Colon (tissue), 2 donors: Measurements from ENCODE around the gene METTL26.

ENCODE experiments used
- FAIRE-seq: peaks from 2 replicates; lab custom pipeline; 2012; peaks lifted over from hg19 to GRCh38; lab: Jason Lieb, UNC
- donor health status: control.
- donor health status: control.

METTL26 gene

GRCh38 chr16:658679-659571, 22.8 kb upstream of the METTL26 start:
- no peak for FAIRE-seq

GRCh38 chr16:657487-657886, 21.4 kb upstream of the METTL26 start:
- no peak for FAIRE-seq

GRCh38 chr16:654034-654433, 17.9 kb upstream of the METTL26 start:
- no peak for FAIRE-seq

- no peak for FAIRE-seq
These were observed 16.6 kb upstream of the METTL26 start for GRCh38 chr16:652454-653305.

- FAIRE-seq = no peak
These were observed 15.7 kb upstream of the METTL26 start for GRCh38 chr16:651844-652243.

- no peak for FAIRE-seq
These were observed 13.5 kb upstream of the METTL26 start for GRCh38 chr16:649631-650030.

- no peak for FAIRE-seq
These were observed 12.9 kb upstream of the METTL26 start, which contains the start of gene WDR90 for GRCh38 chr16:648781-649589. Gene WDR90 (plus strand): TSS chr16:649365. CDS start chr16:649417, 52 bp downstream.

- FAIRE-seq = no peak
These were observed 12.1 kb upstream of the METTL26 start for GRCh38 chr16:648071-648780.

GRCh38 chr16:647173-647902, 11.2 kb upstream of the METTL26 start:
- no peak for FAIRE-seq

GRCh38 chr16:646679-647172, 10.6 kb upstream of the METTL26 start:
- FAIRE-seq = no peak

GRCh38 chr16:645852-646678, 10.0 kb upstream of the METTL26 start:
- FAIRE-seq = no peak

- FAIRE-seq = no peak
These were observed 8.5 kb upstream of the METTL26 start for GRCh38 chr16:644556-644955.

- no peak for FAIRE-seq
These were observed 6.9 kb upstream of the METTL26 start for GRCh38 chr16:643050-643368.

GRCh38 chr16:642189-643049, 6.3 kb upstream of the METTL26 start:
- no peak for FAIRE-seq

- FAIRE-seq = no peak
These were observed 5.5 kb upstream of the METTL26 start, which contains the start of gene MCRIP2 for GRCh38 chr16:641326-642188. Gene MCRIP2 (plus strand): TSS chr16:641828. CDS start chr16:641992, 164 bp downstream.

GRCh38 chr16:640614-641013, 4.5 kb upstream of the METTL26 start:
- no peak for FAIRE-seq

- no peak for FAIRE-seq
These were observed 2.7 kb upstream of the METTL26 start for GRCh38 chr16:638836-639235.

GRCh38 chr16:638034-638543, 2.0 kb upstream of the METTL26 start:
- FAIRE-seq = no peak
